Coronary artery (tissue), 2 donors: ENCODE data around the gene BEND3.

Source experiments
- DNase-seq: peaks from one replicate; pipeline ENCODE4 v3.0.0-alpha.2; 2017; ENCODE audit warnings: low spot score
- H3K27ac ChIP-seq, 2 donors: fragments of 200-600 bp; sonication (generic); one replicate each; pipeline ENCODE4 v1.5.1; 2016 to 2019
- H3K4me3 ChIP-seq: fragments of 200-600 bp; sonication (generic); 2 replicates; pipeline ENCODE4 v1.5.1; 2016; ENCODE audit warnings: mild to moderate bottlenecking, moderate library complexity
- CTCF ChIP-seq: fragments of 200-600 bp; sonication (generic); IDR thresholded peaks from one replicate; pipeline ENCODE4 v1.5.1; 2019; ENCODE audit warnings: antibody characterized with exemption

Gene BEND3

GRCh38 chr6:107059606-107060005 is 55.7 kb downstream of the BEND3 start:
- Histone ChIP-seq H3K27ac (no peak overlapping the region), H3K4me3 (no peak overlapping the region)
- TF ChIP-seq CTCF = no peak
- DNase-seq = no peak

- Histone ChIP-seq H3K4me3 (no peak overlapping the region), H3K27ac (no peak overlapping the region)
- TF ChIP-seq CTCF = no peak
- no peak for DNase-seq
Observed at GRCh38 chr6:107057679-107058078, 57.6 kb downstream of the BEND3 start.

- Histone ChIP-seq H3K27ac (no peak overlapping the region), H3K4me3 (no peak overlapping the region)
- DNase-seq = no peak
- no peak for TF ChIP-seq CTCF
Observed at GRCh38 chr6:107056796-107057195, 58.5 kb downstream of the BEND3 start.

GRCh38 chr6:107047807-107048206 is 67.5 kb downstream of the BEND3 start:
- no peak overlapping the region for H3K4me3 ChIP-seq
- no peak for TF ChIP-seq CTCF
- DNase-seq = no peak
- no peak overlapping the region for H3K27ac ChIP-seq

GRCh38 chr6:107045826-107046675 is 69.3 kb downstream of the BEND3 start:
- no peak for DNase-seq
- Histone ChIP-seq H3K4me3 (no peak overlapping the region), H3K27ac (no peak overlapping the region)
- no peak for TF ChIP-seq CTCF

- H3K27ac ChIP-seq = no peak overlapping the region
- no peak for DNase-seq
- no peak overlapping the region for H3K4me3 ChIP-seq
- TF ChIP-seq CTCF = no peak
Observed at GRCh38 chr6:107033126-107033525, 82.2 kb downstream of the BEND3 start.

- no peak overlapping the region for H3K27ac ChIP-seq
- no peak overlapping the region for H3K4me3 ChIP-seq
- DNase-seq = no peak
- no peak for TF ChIP-seq CTCF
Observed at GRCh38 chr6:107032051-107032450, 83.3 kb downstream of the BEND3 start.
